Measurements from ENCODE around the gene DPEP1. TPM values are rescaled to one million over a fixed set of nuclear protein-coding genes. Genes with fewer than 3 reads are reported as not detected.

Gene DPEP1
- total RNA-seq, 1 experiment from 2014 or later, result 1.1 TPM

DNA sequence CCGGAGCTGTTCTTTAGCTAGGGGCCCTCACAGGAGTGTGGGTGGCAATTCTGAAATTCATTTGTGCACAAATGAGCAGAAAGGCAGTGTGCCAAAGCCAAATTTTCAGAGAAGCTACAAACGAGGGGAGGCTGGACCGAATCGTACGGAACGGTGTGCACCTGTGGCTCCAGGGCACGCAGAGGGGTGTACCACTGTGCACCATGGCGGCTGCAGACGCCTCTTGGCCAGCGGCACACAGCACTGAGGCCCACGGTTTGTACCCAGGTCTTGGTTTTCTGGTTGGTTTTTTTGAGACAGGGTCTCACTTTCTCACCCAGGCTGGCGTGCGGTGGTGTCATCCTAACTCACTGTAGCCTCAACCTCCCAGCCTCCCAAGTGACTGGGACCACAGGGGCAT lies 29.1 kb downstream of the DPEP1 start:
- Histone ChIP-seq H3K23ac (ENCODE audit: insufficient read length, low read depth, low read length) (no peak overlapping the region), H2AFZ (ENCODE audit: low read length) (no peak overlapping the region), H2BK5ac (ENCODE audit: insufficient read length, low read length) (no peak overlapping the region), H3K4me2 (ENCODE audit: insufficient read depth, insufficient read length, low read length) (no peak overlapping the region), H3K23me2 (ENCODE audit: insufficient read length, low read depth, low read length, poor library complexity, severe bottlenecking) (no peaks in the 10 kb centered on the region), H4K20me1 (ENCODE audit: control insufficient read depth, insufficient read depth, insufficient read length) (no peaks in the 10 kb centered on the region), H3T11ph (ENCODE audit: low read length) (no peak overlapping the region), H2BK120ac (ENCODE audit: low read depth, low read length, poor library complexity, severe bottlenecking) (no peak overlapping the region), H2BK15ac (ENCODE audit: low read depth, low read length) (no peak overlapping the region), H4K5ac (ENCODE audit: insufficient read length, low read depth, low read length) (no peak overlapping the region), H3K4ac (ENCODE audit: low read depth, low read length) (no peak overlapping the region), H3K4me1 (ENCODE audit: insufficient read depth, low read length) (no peaks in the 10 kb centered on the region), H3K56ac (ENCODE audit: insufficient read length, low read depth, low read length) (no peak overlapping the region), H3K27ac (ENCODE audit: insufficient read length, low read depth, low read length) (no peak overlapping the region), H2BK20ac (ENCODE audit: low read depth, low read length, poor library complexity, severe bottlenecking) (no peak overlapping the region), H3K9me3 (ENCODE audit: control insufficient read depth, low read depth, low read length) (no peaks in the 10 kb centered on the region), H3K79me1 (ENCODE audit: insufficient read depth, low read depth, low read length, poor library complexity, severe bottlenecking) (no peaks in the 10 kb centered on the region), H3K14ac (ENCODE audit: insufficient read depth, low read length) (no peak overlapping the region), H2AK5ac (ENCODE audit: insufficient read length, low read length) (no peak overlapping the region), H4K8ac (replicated peaks; ENCODE audit: insufficient read length, low read depth, low read length) (no peak overlapping the region), H2BK12ac (ENCODE audit: insufficient read length, low read depth, low read length) (no peak overlapping the region), H4K91ac (ENCODE audit: insufficient read length, low read depth, low read length) (no peak overlapping the region), H3K18ac (ENCODE audit: insufficient read length, low read depth, low read length) (no peak overlapping the region), H3K27me3 (ENCODE audit: insufficient read depth, low read length) (no peaks in the 10 kb centered on the region), H3K79me2 (ENCODE audit: insufficient read depth, low read length) (no peaks in the 10 kb centered on the region), H3K9ac (ENCODE audit: extremely low read depth, insufficient read length, low read length) (no peak overlapping the region)
- Mint-ChIP-seq H3K9me3 (no peaks in the 10 kb centered on the region), H3K4me1 (peaks cover 10 to 11% of the 10 kb centered on the region in 2 experiments), H3K27me3 (ENCODE audit: low read depth) (peaks cover 7% of the 10 kb centered on the region), H3K4me3 (no peak overlapping the region), H3K27ac (no peak overlapping the region), H3K36me3 (ENCODE audit: insufficient read depth in 1 of 3, low read depth in 3 of 3) (peaks cover 8 to 23% (median 23%) of the 10 kb centered on the region in 3 experiments; a peak in 6 of 7 replicates)
- no CpG with 5 or more reads among the region's 13 CpGs for WGBS (ENCODE audit: extremely low coverage, insufficient read length, low lambda C conversion rate)
- TF ChIP-seq, protein P1, sequence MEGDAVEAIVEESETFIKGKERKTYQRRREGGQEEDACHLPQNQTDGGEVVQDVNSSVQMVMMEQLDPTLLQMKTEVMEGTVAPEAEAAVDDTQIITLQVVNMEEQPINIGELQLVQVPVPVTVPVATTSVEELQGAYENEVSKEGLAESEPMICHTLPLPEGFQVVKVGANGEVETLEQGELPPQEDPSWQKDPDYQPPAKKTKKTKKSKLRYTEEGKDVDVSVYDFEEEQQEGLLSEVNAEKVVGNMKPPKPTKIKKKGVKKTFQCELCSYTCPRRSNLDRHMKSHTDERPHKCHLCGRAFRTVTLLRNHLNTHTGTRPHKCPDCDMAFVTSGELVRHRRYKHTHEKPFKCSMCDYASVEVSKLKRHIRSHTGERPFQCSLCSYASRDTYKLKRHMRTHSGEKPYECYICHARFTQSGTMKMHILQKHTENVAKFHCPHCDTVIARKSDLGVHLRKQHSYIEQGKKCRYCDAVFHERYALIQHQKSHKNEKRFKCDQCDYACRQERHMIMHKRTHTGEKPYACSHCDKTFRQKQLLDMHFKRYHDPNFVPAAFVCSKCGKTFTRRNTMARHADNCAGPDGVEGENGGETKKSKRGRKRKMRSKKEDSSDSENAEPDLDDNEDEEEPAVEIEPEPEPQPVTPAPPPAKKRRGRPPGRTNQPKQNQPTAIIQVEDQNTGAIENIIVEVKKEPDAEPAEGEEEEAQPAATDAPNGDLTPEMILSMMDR (conservative IDR thresholded peaks at IDR 0.05), result no peak
- DNase-seq, result no peak

All from H9 (cell line).